ENCODE measurements around the gene MANSC4. TPM values are rescaled to one million over a fixed set of nuclear protein-coding genes. Genes with fewer than 3 reads are reported as not detected.

The MANSC4 gene
- total RNA-seq, 1 donor from 2014 or later, result not detected

DNA sequence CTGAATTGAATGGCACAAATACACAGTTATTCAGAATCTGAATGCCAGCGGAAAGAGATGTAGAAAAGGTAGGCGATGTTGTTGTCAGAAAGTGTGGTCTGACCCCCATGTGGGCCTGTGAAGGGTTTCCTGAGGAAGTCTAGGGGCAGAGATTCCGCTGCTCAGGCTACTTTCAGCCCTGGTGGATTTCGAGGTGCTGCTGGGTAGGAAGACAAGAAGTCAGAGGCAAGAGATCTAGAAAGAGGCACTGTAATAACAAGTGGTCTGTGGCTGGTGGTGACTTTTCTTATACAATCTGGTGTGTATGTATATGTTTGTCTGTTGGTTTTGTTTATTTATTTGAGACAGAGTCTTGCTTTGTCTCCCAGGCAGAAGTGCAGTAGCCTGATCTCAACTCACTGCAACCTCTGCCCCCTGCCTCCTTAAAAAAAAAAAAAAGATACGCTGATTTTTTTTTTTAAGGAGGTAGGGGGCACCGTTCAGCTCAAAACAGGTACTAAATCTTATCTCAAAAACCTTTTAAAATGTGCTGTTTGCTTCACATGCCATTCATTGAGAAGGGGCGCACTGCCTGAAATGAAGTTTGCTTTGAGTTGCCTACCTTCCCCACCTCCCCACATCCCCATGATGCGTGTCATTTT lies 27.1 kb upstream of the MANSC4 start:
- DNase-seq (no peak), ATAC-seq (ENCODE audit: low read depth) (no peak)
- CTCF ChIA-PET, result no interaction called here
- Mint-ChIP-seq H3K4me3 (no peak overlapping the region), H3K9me3 (no peaks in the 10 kb centered on the region), H3K27ac (no peak overlapping the region), H3K27me3 (no peaks in the 10 kb centered on the region), H3K36me3 (ENCODE audit: low read depth) (no peaks in the 10 kb centered on the region), H3K4me1 (no peaks in the 10 kb centered on the region)
- intact Hi-C loops (cut with micrococcal nuclease), result loop anchor here (5.0 kb wide), 1 partner anchor 135 kb away; no protein-coding TSS in a partner anchor
- POLR2A ChIA-PET, result no interaction called here
- TF ChIP-seq, protein P1, sequence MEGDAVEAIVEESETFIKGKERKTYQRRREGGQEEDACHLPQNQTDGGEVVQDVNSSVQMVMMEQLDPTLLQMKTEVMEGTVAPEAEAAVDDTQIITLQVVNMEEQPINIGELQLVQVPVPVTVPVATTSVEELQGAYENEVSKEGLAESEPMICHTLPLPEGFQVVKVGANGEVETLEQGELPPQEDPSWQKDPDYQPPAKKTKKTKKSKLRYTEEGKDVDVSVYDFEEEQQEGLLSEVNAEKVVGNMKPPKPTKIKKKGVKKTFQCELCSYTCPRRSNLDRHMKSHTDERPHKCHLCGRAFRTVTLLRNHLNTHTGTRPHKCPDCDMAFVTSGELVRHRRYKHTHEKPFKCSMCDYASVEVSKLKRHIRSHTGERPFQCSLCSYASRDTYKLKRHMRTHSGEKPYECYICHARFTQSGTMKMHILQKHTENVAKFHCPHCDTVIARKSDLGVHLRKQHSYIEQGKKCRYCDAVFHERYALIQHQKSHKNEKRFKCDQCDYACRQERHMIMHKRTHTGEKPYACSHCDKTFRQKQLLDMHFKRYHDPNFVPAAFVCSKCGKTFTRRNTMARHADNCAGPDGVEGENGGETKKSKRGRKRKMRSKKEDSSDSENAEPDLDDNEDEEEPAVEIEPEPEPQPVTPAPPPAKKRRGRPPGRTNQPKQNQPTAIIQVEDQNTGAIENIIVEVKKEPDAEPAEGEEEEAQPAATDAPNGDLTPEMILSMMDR (IDR thresholded peaks at IDR 0.05), result no peak

GRCh38 chr12:27806259-27806658 lies 26.2 kb upstream of the MANSC4 start:
- ATAC-seq (ENCODE audit: low read depth) (no peak), DNase-seq (no peak)
- H3K27ac Mint-ChIP-seq, result no peak overlapping the region
- H3K9me3 Mint-ChIP-seq, result no peaks in the 10 kb centered on the region
- POLR2A ChIA-PET, result no interaction called here
- no peak overlapping the region for H3K4me3 Mint-ChIP-seq
- H3K27me3 Mint-ChIP-seq, result no peaks in the 10 kb centered on the region
- intact Hi-C loops (cut with micrococcal nuclease), result loop anchor here (5.0 kb wide), 1 partner anchor 136 kb away; no protein-coding TSS in a partner anchor
- CTCF ChIA-PET, result interaction anchor here (1.7 kb wide), 1 partner anchor 15 kb away, joined by 6 read pairs; no protein-coding TSS in a partner anchor
- no peaks in the 10 kb centered on the region for H3K4me1 Mint-ChIP-seq
- no peaks in the 10 kb centered on the region for H3K36me3 Mint-ChIP-seq (ENCODE audit: low read depth)
- TF ChIP-seq, protein P1 (IDR thresholded peaks at IDR 0.05), result no peak

DNA sequence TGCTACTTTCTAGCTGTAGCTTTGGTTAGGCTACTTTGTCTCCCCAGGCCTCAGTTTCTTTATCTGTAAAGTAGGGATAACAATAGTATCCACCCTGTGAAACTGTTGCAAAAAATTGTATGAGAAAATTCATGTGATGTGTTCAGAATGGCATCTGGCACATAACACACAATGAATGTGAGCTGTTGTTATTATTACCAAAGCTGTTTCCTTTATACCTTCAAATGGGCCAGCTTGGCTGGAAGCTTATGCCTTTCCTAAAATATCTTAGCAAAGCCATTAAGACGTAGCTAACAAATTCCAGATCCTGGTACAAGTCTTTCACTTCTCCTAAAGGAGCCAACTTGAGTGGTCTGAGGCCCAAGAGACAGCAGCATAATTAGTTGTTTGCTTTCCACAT lies 25.2 kb upstream of the MANSC4 start:
- Mint-ChIP-seq H3K4me1 (no peaks in the 10 kb centered on the region), H3K27ac (no peak overlapping the region), H3K36me3 (ENCODE audit: low read depth) (no peaks in the 10 kb centered on the region), H3K9me3 (no peaks in the 10 kb centered on the region), H3K27me3 (no peaks in the 10 kb centered on the region), H3K4me3 (no peak overlapping the region)
- TF ChIP-seq, protein P1 (IDR thresholded peaks at IDR 0.05), result no peak
- DNase-seq (no peak), ATAC-seq (ENCODE audit: low read depth) (no peak)
- ChIA-PET CTCF (interaction anchor here (1.7 kb wide), 1 partner anchor 16 kb away, joined by 6 read pairs; no protein-coding TSS in a partner anchor), POLR2A (no interaction called here)
- intact Hi-C loops (cut with micrococcal nuclease), result loop anchor here (5.0 kb wide), 1 partner anchor 137 kb away; no protein-coding TSS in a partner anchor

DNA sequence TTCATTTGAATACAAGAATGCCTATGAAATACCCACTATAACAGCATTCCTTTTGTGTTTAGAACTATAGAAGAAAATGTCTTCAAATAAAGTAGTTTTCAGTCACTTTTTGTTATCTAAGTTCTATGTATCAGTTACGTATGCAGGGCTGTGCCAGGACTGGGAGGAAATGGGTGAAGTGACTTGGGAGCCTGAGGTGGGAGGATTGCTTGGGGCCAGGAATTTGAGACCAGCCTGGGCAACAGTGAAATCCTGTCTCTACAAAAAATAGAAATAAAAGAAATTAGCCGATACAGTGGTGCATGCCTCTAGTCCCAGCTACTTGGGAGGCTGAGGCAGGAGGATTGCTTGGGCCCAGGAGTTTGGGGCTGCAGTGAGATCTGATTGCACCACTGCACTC lies 22.9 kb upstream of the MANSC4 start:
- ChIA-PET CTCF (no interaction called here), POLR2A (no interaction called here)
- Mint-ChIP-seq H3K27ac (no peak overlapping the region), H3K9me3 (no peaks in the 10 kb centered on the region), H3K4me1 (no peaks in the 10 kb centered on the region), H3K4me3 (no peak overlapping the region), H3K27me3 (no peaks in the 10 kb centered on the region), H3K36me3 (ENCODE audit: low read depth) (peaks cover 12% of the 10 kb centered on the region)
- ATAC-seq (ENCODE audit: low read depth) (no peak), DNase-seq (no peak)
- TF ChIP-seq, protein P1 (IDR thresholded peaks at IDR 0.05), result no peak
- intact Hi-C loops (cut with micrococcal nuclease), result no loop called here

- no peak for DNase-seq
- ChIA-PET POLR2A (no interaction called here), CTCF (no interaction called here)
- TF ChIP-seq, protein P1 (IDR thresholded peaks at IDR 0.05), result no peak
- intact Hi-C loops (cut with micrococcal nuclease), result no loop called here
- ATAC-seq (ENCODE audit: low read depth), result no peak
- H3K4me1 Mint-ChIP-seq, result no peaks in the 10 kb centered on the region
- H3K9me3 Mint-ChIP-seq, result no peaks in the 10 kb centered on the region
- H3K36me3 Mint-ChIP-seq (ENCODE audit: low read depth), result peaks cover 16% of the 10 kb centered on the region
- H3K4me3 Mint-ChIP-seq, result no peak overlapping the region
- H3K27ac Mint-ChIP-seq, result no peak overlapping the region
- no peaks in the 10 kb centered on the region for H3K27me3 Mint-ChIP-seq
Observed at GRCh38 chr12:27802511-27802910, 22.5 kb upstream of the MANSC4 start.

All from activated B cell treated with CpG ODN at 0.5 μM for 24 hours (primary cell).